ENCODE data around the gene SCYL2.
"Not testable (repeated sequence)": the region's sequence is repeated elsewhere in the genome, so short reads cannot be mapped to it uniquely, and the experiment has no call there.

SCYL2 gene

DNA sequence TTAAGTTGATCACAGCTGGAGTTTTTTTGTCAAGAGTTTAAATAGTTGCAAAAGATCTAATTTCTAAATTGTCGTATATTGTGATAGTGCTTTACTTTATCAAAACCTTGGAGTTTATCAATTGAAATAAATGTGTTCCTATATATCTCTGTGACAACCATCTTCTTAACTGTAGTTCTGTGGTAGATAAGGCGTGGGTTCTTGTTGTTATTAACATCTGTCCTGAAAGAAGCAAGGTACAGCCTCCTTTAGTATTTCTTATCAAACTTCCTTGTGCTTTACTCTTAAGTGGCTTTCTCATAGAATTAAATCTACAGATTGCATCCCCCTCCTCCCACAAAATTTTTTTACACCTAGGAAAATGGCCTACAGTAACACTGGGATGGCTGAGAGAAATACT, 7.3 kb downstream of the SCYL2 start:
- DNase-seq (ENCODE audit: low read depth): no peak
- TF ChIP-seq, protein P1, sequence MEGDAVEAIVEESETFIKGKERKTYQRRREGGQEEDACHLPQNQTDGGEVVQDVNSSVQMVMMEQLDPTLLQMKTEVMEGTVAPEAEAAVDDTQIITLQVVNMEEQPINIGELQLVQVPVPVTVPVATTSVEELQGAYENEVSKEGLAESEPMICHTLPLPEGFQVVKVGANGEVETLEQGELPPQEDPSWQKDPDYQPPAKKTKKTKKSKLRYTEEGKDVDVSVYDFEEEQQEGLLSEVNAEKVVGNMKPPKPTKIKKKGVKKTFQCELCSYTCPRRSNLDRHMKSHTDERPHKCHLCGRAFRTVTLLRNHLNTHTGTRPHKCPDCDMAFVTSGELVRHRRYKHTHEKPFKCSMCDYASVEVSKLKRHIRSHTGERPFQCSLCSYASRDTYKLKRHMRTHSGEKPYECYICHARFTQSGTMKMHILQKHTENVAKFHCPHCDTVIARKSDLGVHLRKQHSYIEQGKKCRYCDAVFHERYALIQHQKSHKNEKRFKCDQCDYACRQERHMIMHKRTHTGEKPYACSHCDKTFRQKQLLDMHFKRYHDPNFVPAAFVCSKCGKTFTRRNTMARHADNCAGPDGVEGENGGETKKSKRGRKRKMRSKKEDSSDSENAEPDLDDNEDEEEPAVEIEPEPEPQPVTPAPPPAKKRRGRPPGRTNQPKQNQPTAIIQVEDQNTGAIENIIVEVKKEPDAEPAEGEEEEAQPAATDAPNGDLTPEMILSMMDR (conservative IDR thresholded peaks at IDR 0.05; ENCODE audit: control insufficient read depth, insufficient read depth, low read depth, low read length): no peak
- H3K4me3 ChIP-seq (ENCODE audit: control insufficient read depth, low read depth, low read length): no peak overlapping the region

DNA sequence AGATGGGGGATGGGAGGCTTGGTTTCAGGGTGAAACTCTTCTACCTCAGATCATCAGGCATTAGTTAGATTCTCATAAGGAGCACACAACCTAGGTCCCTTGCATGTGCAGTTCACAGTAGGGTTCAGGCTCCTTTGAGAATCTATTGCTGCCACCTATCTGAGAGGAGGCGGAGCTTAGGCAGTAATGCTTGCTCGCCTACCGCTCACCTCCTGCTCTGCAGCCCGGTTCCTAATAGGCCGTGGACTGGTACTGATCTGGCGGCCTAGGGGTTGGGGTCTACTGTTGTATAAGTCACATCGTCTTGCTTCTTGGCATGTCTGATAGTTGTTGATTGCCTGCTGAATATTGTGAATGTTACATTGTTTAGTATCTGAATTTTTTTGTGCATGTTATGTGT, 12.2 kb downstream of the SCYL2 start:
- DNase-seq (ENCODE audit: low read depth): no peak

DNA sequence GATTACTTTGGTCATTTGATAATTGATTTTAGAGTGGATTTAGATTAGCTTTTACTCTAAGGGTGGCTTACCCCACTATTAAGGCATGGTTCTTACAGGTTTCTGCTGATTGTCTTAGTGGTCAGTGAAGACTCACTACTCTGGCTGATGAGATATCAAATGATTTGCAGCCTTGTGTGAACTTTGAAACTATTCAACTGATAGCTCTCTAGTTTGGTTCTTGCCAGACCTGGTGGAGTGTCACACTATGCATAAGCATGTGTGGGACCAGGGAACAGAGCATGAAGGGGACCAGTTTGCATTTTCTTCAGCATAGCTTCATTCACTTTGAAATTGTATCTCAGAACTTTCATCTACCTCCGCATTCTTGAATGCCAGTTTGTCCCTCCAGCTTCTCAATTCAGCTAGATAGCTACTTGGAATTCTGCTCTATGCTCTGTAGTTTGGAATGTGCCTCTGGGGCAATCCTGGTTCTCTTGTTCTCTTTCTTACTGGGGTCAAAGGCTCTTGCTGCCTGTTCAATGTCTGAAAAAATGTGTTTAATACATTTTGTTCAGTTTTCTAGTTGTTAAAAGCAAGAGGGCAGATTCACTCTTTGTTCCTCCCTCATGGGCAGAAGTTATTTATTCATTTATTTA, 12.7 kb downstream of the SCYL2 start:
- no peak overlapping the region for H3K4me3 ChIP-seq (ENCODE audit: control insufficient read depth, low read depth, low read length)
- TF ChIP-seq, protein P1 (conservative IDR thresholded peaks at IDR 0.05; ENCODE audit: control insufficient read depth, insufficient read depth, low read depth, low read length): no peak
- no peak for DNase-seq (ENCODE audit: low read depth)

More for the DNA sequence above, 12.2 kb downstream of the SCYL2 start:
- no peak overlapping the region for H3K4me3 ChIP-seq (ENCODE audit: control insufficient read depth, low read depth, low read length)
- TF ChIP-seq, protein P1 (conservative IDR thresholded peaks at IDR 0.05; ENCODE audit: control insufficient read depth, insufficient read depth, low read depth, low read length): no peak

DNA sequence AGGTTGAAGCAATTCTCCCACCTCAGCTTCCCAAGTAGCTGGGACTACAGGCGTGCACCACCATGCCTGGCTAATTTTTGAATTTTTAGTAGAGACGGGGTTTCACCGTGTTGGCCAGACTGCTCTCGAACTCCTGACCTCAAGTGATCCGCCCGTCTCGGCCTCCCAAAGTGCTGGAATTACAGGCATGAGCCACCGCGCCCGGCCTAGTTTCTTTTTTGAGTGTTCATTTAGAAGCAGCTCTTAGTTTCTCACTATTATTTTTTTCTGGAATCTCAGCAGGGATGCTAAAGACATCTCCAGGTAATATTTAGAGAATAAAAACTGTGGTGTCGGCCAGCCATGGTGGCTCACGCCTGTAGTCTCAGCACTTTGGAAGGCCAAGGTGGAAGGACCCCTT, 17.6 kb downstream of the SCYL2 start:
- not testable (repeated sequence) for DNase-seq (ENCODE audit: low read depth); H3K4me3 ChIP-seq (ENCODE audit: control insufficient read depth, low read depth, low read length)

DNA sequence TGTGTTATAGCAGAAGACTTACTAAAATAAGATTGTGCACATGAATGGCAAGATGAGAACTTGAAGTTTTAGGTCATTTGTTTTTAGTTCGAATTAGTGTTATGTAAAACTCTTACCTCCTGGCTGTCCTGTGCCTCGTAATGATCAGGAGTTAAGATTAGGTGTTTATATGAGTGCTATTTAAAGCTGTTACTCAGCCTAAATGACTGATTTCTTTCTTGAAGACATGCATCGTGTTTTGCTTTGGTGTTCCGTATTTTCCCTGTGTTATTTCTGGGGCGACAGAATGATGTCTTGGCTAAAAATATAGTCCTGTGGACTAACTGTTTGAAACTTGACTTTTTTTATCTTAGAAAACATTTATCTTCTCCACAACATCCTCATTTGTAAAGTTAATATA, 22.1 kb downstream of the SCYL2 start:
- TF ChIP-seq, protein P1 (conservative IDR thresholded peaks at IDR 0.05; ENCODE audit: control insufficient read depth, insufficient read depth, low read depth, low read length): no peak
- H3K4me3 ChIP-seq (ENCODE audit: control insufficient read depth, low read depth, low read length): no peak overlapping the region
- no peak for DNase-seq (ENCODE audit: low read depth)

DNA sequence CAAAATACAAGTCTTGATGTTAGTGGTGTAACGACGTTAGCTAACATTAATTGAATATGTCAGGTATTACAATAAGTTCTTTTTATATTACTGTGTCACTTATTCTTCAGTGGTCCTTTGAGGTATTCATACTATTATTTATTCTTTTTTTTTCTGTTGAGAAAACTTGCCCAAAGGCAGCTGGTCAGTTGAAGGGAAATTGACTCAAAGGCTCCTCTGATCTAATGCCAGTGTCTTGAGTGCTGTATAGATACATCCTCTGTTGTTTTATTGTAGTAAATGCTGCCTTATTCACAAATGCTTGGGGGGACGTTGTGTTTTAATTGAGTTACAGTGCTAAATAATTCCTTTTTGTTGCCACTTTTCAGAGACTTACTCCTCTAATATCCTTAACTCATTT, 23.0 kb downstream of the SCYL2 start:
- TF ChIP-seq, protein P1 (conservative IDR thresholded peaks at IDR 0.05; ENCODE audit: control insufficient read depth, insufficient read depth, low read depth, low read length): no peak
- no peak for DNase-seq (ENCODE audit: low read depth)
- no peak overlapping the region for H3K4me3 ChIP-seq (ENCODE audit: control insufficient read depth, low read depth, low read length)

DNA sequence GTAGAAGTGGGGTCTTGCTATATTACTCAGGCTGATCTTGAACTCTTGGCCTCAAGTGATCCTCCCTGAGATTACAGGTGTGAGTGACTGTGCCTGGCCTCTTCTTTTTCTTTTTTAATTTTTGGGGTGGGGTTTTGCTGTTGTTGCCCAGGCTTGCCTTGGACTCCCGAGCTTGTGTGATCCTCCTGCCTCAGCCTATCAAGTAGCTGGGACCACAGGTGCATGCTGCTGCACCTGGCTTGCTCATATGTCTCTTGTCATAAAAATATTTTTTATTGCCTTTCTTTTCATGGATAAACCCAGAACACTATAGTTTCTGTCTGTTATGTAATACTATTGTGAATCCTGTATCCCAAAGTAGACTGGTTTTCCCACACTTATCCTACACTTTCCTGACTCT, 26.0 kb downstream of the SCYL2 start:
- DNase-seq (ENCODE audit: low read depth): no peak
- TF ChIP-seq, protein P1 (conservative IDR thresholded peaks at IDR 0.05; ENCODE audit: control insufficient read depth, insufficient read depth, low read depth, low read length): no peak
- H3K4me3 ChIP-seq (ENCODE audit: control insufficient read depth, low read depth, low read length): no peak overlapping the region

DNA sequence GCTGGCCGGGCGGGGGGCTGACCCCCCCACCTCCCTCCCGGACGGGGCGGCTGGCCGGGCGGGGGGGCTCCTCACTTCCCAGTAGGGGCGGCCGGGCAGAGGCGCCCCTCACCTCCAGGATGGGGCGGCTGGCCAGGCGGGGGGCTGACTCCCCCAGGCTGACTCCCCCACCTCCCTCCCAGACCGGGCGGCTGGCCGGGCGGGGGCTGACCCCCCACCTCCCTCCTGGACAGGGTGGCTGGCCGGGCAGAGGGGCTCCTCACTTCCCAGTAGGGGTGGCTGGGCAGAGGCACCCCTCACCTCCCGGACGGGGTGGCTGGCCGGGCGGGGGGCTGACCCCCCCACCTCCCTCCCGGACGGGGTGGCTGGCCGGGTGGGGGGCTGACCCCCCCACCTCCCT, 27.4 kb downstream of the SCYL2 start:
- not testable (repeated sequence) for H3K4me3 ChIP-seq (ENCODE audit: control insufficient read depth, low read depth, low read length); DNase-seq (ENCODE audit: low read depth)
